GM23338 (cell line): ENCODE results near the gene SHISAL2B. TPM values are rescaled to one million over a fixed set of nuclear protein-coding genes. Genes with fewer than 3 reads are reported as not detected.

Experiments
- ATAC-seq: fragments of 200-7000 bp; cut with Tn5 transposase; 3 replicates; pipeline ENCODE4 v1.9.1; 2020
- DNase-seq: peaks from one replicate; pipeline ENCODE4 v3.0.0-alpha.2; 2015; ENCODE audit warnings: low spot score
- H2AFZ ChIP-seq: fragments of 200-600 bp; sonication (generic); 2 replicates; pipeline ENCODE4 v1.8.0; 2016; ENCODE audit warnings: antibody characterized with exemption, mild to moderate bottlenecking, moderate library complexity
- H3F3A ChIP-seq: fragments of 200-600 bp; sonication (generic); replicated peaks from 2 replicates; pipeline ENCODE4 v1.8.0; 2017; ENCODE audit warnings: antibody characterized with exemption, mixed run types, low read depth
- H3K27ac ChIP-seq: fragments of 200-600 bp; sonication (generic); 2 replicates; pipeline ENCODE4 v1.6.1; 2016; ENCODE audit warnings: low read depth
- H3K27me3 ChIP-seq: fragments of 200-600 bp; sonication (generic); 2 replicates; pipeline ENCODE4 v1.8.0; 2016; ENCODE audit warnings: mild to moderate bottlenecking, mixed run types, moderate library complexity; ENCODE audit not compliant: insufficient read depth
- H3K36me3 ChIP-seq: fragments of 200-600 bp; sonication (generic); 2 replicates; pipeline ENCODE4 v1.8.0; 2016; ENCODE audit warnings: mild to moderate bottlenecking; ENCODE audit not compliant: insufficient read depth
- H3K4me1 ChIP-seq: fragments of 200-600 bp; sonication (generic); 2 replicates; pipeline ENCODE4 v1.8.0; 2016; ENCODE audit warnings: mild to moderate bottlenecking, moderate library complexity; ENCODE audit not compliant: insufficient read depth
- H3K4me2 ChIP-seq: fragments of 200-600 bp; sonication (generic); 2 replicates; pipeline ENCODE4 v1.7.1; 2017; ENCODE audit warnings: mixed run types
- H3K4me3 ChIP-seq: fragments of 200-600 bp; sonication (generic); 2 replicates; pipeline ENCODE4 v1.6.1; 2016; ENCODE audit warnings: mixed run types
- H3K79me2 ChIP-seq: fragments of 200-600 bp; sonication (generic); replicated peaks from 2 replicates; pipeline ENCODE4 v1.8.0; 2017; ENCODE audit warnings: mild to moderate bottlenecking; ENCODE audit not compliant: insufficient read depth
- H3K9me2 ChIP-seq: fragments of 200-600 bp; sonication (generic); 2 replicates; pipeline ENCODE4 v1.8.0; 2017; ENCODE audit not compliant: insufficient read depth
- H4K20me1 ChIP-seq: fragments of 200-600 bp; sonication (generic); replicated peaks from 2 replicates; pipeline ENCODE4 v1.8.0; 2017; ENCODE audit warnings: mild to moderate bottlenecking; ENCODE audit not compliant: insufficient read depth
- H3K27ac Mint-ChIP-seq: 2 replicates; pipeline ENCODE4 v1.8.0; 2020; ENCODE audit warnings: inconsistent platforms, mild to moderate bottlenecking, moderate library complexity, mixed read lengths
- H3K27me3 Mint-ChIP-seq: 3 replicates; pipeline ENCODE4 v1.8.0; 2022; ENCODE audit warnings: low read depth, mild to moderate bottlenecking, moderate library complexity, mixed read lengths, inconsistent platforms; ENCODE audit not compliant: insufficient read depth, poor library complexity
- H3K36me3 Mint-ChIP-seq: 3 replicates; pipeline ENCODE4 v1.8.0; 2021; ENCODE audit warnings: low read depth, mild to moderate bottlenecking, inconsistent platforms, moderate library complexity, mixed read lengths
- H3K4me1 Mint-ChIP-seq: 3 replicates; pipeline ENCODE4 v1.8.0; 2020; ENCODE audit warnings: mild to moderate bottlenecking, inconsistent platforms, mixed read lengths
- H3K4me3 Mint-ChIP-seq: 3 replicates; pipeline ENCODE4 v1.8.0; 2021; ENCODE audit warnings: moderate library complexity, mild to moderate bottlenecking, inconsistent platforms, mixed read lengths
- H3K9me3 Mint-ChIP-seq: 3 replicates; pipeline ENCODE4 v1.8.0; 2020; ENCODE audit warnings: moderate library complexity, mild to moderate bottlenecking, inconsistent platforms, mixed read lengths
- CREB1 ChIP-seq: fragments of 250-450 bp; sonication (Bioruptor Pico); IDR thresholded peaks from 2 replicates; pipeline ENCODE4 v1.5.0; 2020; ENCODE audit warnings: low read depth, mild to moderate bottlenecking, moderate library complexity
- EZH2 ChIP-seq: fragments of 200-600 bp; sonication (generic); IDR thresholded peaks from one replicate; pipeline ENCODE4 v1.8.0; 2017; ENCODE audit warnings: antibody characterized with exemption, mild to moderate bottlenecking, low read depth; ENCODE audit not compliant: unreplicated experiment
- EZH2phosphoT487 ChIP-seq: fragments of 200-600 bp; sonication (generic); IDR thresholded peaks from one replicate; pipeline ENCODE4 v1.8.1; 2018; ENCODE audit warnings: antibody characterized with exemption; ENCODE audit not compliant: unreplicated experiment
- JUNB ChIP-seq: IDR thresholded peaks from one replicate; pipeline ENCODE4 v1.6.1; 2016; ENCODE audit warnings: antibody characterized with exemption; ENCODE audit not compliant: unreplicated experiment
- NANOG ChIP-seq: IDR thresholded peaks from 2 replicates; pipeline ENCODE4 v1.6.1; 2016; ENCODE audit warnings: antibody characterized with exemption, borderline replicate concordance
- POLR2AphosphoS5 ChIP-seq: IDR thresholded peaks from 2 replicates; pipeline ENCODE4 v1.6.1; 2016; ENCODE audit warnings: antibody characterized with exemption, low read depth
- STAT1 ChIP-seq: IDR thresholded peaks from one replicate; pipeline ENCODE4 v1.6.1; 2016; ENCODE audit warnings: antibody characterized with exemption; ENCODE audit not compliant: unreplicated experiment
- ZNF114 ChIP-seq: fragments of 250-450 bp; sonication (Bioruptor Pico); IDR thresholded peaks from 2 replicates; pipeline ENCODE4 v1.5.0; 2020; ENCODE audit warnings: mild to moderate bottlenecking, moderate library complexity
- ZNF331 ChIP-seq: fragments of 250-450 bp; sonication (Bioruptor Pico); IDR thresholded peaks from 2 replicates; pipeline ENCODE4 v1.5.0; 2020; ENCODE audit warnings: low read depth, mild to moderate bottlenecking, moderate library complexity
- polyA plus RNA-seq: library from polyadenylated mRNA; unstranded; fragments of >200 nt; fragmentation: Nextera tagmentation; extraction: Ambion mirVana; gene quantifications from 2 replicates; pipeline ENCODE4 v1.2.1, GENCODE V29; 2016
- total RNA-seq: library from RNA; depleted of rRNA; stranded (reverse); fragments of >200 nt; shearing (Covaris generic); gene quantifications from 2 replicates; pipeline ENCODE4 v1.2.3, GENCODE V29; 2014
- TF ChIP-seq, protein P1 (sequence below): IDR thresholded peaks from 2 replicates; pipeline ENCODE4 v1.6.1; 2016; ENCODE audit warnings: antibody characterized with exemption
- TF ChIP-seq, protein P2 (sequence below), 2 experiments: fragments of 200-600 bp in 1 of 2; sonication (generic) in 1 of 2; conservative IDR thresholded peaks; 2 replicates each; pipeline versions ENCODE4 v1.5.1 to v1.6.1; 2016 to 2017; ENCODE audit warnings: antibody characterized with exemption in 2 of 2, low read depth in 2 of 2, mild to moderate bottlenecking in 2 of 2, moderate library complexity in 1 of 2
- TF ChIP-seq, protein P3 (sequence below): fragments of 250-450 bp; sonication (Bioruptor Pico); IDR thresholded peaks from 2 replicates; pipeline ENCODE4 v1.5.0; 2020; ENCODE audit warnings: mild to moderate bottlenecking, moderate library complexity
- TF ChIP-seq, protein P4 (sequence below): IDR thresholded peaks from one replicate; pipeline ENCODE4 v1.6.1; 2018; ENCODE audit warnings: antibody characterized with exemption; ENCODE audit not compliant: unreplicated experiment

Gene SHISAL2B
- total and polyA plus RNA-seq, 2 experiments from 2014 or later = 12.3 to 21.1 TPM

DNA sequence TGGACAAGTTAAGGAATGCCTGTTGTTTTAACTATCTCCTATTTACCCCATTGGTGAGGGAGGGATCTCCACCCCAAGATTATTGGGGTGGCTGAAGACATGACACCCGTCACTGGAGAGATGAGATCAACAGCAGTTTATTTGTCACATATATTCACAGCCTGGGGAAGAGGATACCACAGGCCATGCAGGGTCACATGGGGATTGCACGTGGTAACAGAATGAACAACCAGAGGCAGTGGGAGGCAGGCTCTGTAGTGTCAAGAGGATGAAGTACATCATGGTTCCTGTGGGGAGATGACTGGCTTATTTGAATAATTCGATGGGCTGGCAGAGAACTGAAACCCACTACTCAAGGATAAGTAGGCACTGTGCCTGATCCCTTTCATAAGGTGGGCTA lies 18.6 kb upstream of the SHISAL2B start:
- H3K4me1 ChIP-seq = 0 out of 2 replicates have a peak, but pooled peaks cover 6% of the 10 kb centered on the region
- Mint-ChIP-seq H3K4me1 (peaks cover 6% of the 10 kb centered on the region; the same call in 2 of the 3 replicates), H3K27me3 (no peaks in the 10 kb centered on the region), H3K4me3 (no peak overlapping the region), H3K36me3 (no peaks in the 10 kb centered on the region), H3K27ac (no peak overlapping the region), H3K9me3 (no peaks in the 10 kb centered on the region)
- no peak for DNase-seq
- H3K79me2 ChIP-seq = no peaks in the 10 kb centered on the region
- H3K27ac ChIP-seq = no peak overlapping the region
- TF ChIP-seq EZH2phosphoT487 (no peak), EZH2 (no peak), JUNB (no peak), POLR2AphosphoS5 (no peak), ZNF114 (CRISPR knock-in tag) (no peak), STAT1 (no peak), CREB1 (no peak), ZNF331 (CRISPR knock-in tag) (no peak), NANOG (no peak)
- TF ChIP-seq, protein P1, sequence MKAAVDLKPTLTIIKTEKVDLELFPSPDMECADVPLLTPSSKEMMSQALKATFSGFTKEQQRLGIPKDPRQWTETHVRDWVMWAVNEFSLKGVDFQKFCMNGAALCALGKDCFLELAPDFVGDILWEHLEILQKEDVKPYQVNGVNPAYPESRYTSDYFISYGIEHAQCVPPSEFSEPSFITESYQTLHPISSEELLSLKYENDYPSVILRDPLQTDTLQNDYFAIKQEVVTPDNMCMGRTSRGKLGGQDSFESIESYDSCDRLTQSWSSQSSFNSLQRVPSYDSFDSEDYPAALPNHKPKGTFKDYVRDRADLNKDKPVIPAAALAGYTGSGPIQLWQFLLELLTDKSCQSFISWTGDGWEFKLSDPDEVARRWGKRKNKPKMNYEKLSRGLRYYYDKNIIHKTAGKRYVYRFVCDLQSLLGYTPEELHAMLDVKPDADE = no peak
- TF ChIP-seq, protein P2, sequence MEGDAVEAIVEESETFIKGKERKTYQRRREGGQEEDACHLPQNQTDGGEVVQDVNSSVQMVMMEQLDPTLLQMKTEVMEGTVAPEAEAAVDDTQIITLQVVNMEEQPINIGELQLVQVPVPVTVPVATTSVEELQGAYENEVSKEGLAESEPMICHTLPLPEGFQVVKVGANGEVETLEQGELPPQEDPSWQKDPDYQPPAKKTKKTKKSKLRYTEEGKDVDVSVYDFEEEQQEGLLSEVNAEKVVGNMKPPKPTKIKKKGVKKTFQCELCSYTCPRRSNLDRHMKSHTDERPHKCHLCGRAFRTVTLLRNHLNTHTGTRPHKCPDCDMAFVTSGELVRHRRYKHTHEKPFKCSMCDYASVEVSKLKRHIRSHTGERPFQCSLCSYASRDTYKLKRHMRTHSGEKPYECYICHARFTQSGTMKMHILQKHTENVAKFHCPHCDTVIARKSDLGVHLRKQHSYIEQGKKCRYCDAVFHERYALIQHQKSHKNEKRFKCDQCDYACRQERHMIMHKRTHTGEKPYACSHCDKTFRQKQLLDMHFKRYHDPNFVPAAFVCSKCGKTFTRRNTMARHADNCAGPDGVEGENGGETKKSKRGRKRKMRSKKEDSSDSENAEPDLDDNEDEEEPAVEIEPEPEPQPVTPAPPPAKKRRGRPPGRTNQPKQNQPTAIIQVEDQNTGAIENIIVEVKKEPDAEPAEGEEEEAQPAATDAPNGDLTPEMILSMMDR (conservative IDR thresholded peaks at IDR 0.05; ENCODE audit: low read depth in 2 of 2) = no peak
- TF ChIP-seq, protein P3, sequence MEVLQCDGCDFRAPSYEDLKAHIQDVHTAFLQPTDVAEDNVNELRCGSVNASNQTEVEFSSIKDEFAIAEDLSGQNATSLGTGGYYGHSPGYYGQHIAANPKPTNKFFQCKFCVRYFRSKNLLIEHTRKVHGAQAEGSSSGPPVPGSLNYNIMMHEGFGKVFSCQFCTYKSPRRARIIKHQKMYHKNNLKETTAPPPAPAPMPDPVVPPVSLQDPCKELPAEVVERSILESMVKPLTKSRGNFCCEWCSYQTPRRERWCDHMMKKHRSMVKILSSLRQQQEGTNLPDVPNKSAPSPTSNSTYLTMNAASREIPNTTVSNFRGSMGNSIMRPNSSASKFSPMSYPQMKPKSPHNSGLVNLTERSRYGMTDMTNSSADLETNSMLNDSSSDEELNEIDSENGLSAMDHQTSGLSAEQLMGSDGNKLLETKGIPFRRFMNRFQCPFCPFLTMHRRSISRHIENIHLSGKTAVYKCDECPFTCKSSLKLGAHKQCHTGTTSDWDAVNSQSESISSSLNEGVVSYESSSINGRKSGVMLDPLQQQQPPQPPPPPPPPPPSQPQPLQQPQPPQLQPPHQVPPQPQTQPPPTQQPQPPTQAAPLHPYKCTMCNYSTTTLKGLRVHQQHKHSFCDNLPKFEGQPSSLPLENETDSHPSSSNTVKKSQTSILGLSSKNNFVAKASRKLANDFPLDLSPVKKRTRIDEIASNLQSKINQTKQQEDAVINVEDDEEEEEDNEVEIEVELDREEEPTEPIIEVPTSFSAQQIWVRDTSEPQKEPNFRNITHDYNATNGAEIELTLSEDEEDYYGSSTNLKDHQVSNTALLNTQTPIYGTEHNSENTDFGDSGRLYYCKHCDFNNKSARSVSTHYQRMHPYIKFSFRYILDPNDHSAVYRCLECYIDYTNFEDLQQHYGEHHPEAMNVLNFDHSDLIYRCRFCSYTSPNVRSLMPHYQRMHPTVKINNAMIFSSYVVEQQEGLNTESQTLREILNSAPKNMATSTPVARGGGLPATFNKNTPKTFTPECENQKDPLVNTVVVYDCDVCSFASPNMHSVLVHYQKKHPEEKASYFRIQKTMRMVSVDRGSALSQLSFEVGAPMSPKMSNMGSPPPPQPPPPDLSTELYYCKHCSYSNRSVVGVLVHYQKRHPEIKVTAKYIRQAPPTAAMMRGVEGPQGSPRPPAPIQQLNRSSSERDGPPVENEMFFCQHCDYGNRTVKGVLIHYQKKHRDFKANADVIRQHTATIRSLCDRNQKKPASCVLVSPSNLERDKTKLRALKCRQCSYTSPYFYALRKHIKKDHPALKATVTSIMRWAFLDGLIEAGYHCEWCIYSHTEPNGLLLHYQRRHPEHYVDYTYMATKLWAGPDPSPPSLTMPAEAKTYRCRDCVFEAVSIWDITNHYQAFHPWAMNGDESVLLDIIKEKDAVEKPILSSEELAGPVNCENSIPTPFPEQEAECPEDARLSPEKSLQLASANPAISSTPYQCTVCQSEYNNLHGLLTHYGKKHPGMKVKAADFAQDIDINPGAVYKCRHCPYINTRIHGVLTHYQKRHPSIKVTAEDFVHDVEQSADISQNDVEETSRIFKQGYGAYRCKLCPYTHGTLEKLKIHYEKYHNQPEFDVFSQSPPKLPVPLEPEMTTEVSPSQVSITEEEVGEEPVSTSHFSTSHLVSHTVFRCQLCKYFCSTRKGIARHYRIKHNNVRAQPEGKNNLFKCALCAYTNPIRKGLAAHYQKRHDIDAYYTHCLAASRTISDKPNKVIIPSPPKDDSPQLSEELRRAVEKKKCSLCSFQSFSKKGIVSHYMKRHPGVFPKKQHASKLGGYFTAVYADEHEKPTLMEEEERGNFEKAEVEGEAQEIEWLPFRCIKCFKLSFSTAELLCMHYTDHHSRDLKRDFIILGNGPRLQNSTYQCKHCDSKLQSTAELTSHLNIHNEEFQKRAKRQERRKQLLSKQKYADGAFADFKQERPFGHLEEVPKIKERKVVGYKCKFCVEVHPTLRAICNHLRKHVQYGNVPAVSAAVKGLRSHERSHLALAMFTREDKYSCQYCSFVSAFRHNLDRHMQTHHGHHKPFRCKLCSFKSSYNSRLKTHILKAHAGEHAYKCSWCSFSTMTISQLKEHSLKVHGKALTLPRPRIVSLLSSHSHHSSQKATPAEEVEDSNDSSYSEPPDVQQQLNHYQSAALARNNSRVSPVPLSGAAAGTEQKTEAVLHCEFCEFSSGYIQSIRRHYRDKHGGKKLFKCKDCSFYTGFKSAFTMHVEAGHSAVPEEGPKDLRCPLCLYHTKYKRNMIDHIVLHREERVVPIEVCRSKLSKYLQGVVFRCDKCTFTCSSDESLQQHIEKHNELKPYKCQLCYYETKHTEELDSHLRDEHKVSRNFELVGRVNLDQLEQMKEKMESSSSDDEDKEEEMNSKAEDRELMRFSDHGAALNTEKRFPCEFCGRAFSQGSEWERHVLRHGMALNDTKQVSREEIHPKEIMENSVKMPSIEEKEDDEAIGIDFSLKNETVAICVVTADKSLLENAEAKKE (CRISPR knock-in tag) = no peak
- TF ChIP-seq, protein P4, sequence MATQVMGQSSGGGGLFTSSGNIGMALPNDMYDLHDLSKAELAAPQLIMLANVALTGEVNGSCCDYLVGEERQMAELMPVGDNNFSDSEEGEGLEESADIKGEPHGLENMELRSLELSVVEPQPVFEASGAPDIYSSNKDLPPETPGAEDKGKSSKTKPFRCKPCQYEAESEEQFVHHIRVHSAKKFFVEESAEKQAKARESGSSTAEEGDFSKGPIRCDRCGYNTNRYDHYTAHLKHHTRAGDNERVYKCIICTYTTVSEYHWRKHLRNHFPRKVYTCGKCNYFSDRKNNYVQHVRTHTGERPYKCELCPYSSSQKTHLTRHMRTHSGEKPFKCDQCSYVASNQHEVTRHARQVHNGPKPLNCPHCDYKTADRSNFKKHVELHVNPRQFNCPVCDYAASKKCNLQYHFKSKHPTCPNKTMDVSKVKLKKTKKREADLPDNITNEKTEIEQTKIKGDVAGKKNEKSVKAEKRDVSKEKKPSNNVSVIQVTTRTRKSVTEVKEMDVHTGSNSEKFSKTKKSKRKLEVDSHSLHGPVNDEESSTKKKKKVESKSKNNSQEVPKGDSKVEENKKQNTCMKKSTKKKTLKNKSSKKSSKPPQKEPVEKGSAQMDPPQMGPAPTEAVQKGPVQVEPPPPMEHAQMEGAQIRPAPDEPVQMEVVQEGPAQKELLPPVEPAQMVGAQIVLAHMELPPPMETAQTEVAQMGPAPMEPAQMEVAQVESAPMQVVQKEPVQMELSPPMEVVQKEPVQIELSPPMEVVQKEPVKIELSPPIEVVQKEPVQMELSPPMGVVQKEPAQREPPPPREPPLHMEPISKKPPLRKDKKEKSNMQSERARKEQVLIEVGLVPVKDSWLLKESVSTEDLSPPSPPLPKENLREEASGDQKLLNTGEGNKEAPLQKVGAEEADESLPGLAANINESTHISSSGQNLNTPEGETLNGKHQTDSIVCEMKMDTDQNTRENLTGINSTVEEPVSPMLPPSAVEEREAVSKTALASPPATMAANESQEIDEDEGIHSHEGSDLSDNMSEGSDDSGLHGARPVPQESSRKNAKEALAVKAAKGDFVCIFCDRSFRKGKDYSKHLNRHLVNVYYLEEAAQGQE = no peak
- H3K4me2 ChIP-seq = no peak overlapping the region
- no peaks in the 10 kb centered on the region for H3K27me3 ChIP-seq
- no peak overlapping the region for H3K4me3 ChIP-seq
- H3K36me3 ChIP-seq = no peaks in the 10 kb centered on the region
- ATAC-seq = no peak
- no peaks in the 10 kb centered on the region for H3K9me2 ChIP-seq
- no peak overlapping the region for H2AFZ ChIP-seq
- no peaks in the 10 kb centered on the region for H4K20me1 ChIP-seq
- H3F3A ChIP-seq = no peaks in the 10 kb centered on the region
